ENCODE results near the gene RAPGEF1.

GRCh38 chr9:131658377-131659129, 81.3 kb downstream of the RAPGEF1 start:
- TF ChIP-seq GABPA (IDR thresholded peaks at IDR 0.05; ENCODE audit: low read depth) = no peak
- TF ChIP-seq CTCF (IDR thresholded peaks at IDR 0.05; ENCODE audit: insufficient read depth, low read length) = no peak
